NCI-H1694 treated with DMSO at 0.1 percent for 48 hours (cell line): Measurements from ENCODE around the gene CSGALNACT2.

ENCODE experiments used
- DNase-seq: peaks from one replicate; lab custom pipeline; 2025; lab: John Stamatoyannopoulos, UW

CSGALNACT2 gene

GRCh38 chr10:43186150-43186549 lies 47.9 kb downstream of the CSGALNACT2 start:
- no peak for DNase-seq

GRCh38 chr10:43187213-43187612 lies 49.0 kb downstream of the CSGALNACT2 start:
- no peak for DNase-seq

- no peak for DNase-seq
Observed at GRCh38 chr10:43188702-43189101, 50.5 kb downstream of the CSGALNACT2 start.

GRCh38 chr10:43190289-43190688 lies 52.0 kb downstream of the CSGALNACT2 start:
- DNase-seq = no peak

GRCh38 chr10:43190775-43191174 lies 52.5 kb downstream of the CSGALNACT2 start:
- no peak for DNase-seq

GRCh38 chr10:43192884-43193283 lies 54.6 kb downstream of the CSGALNACT2 start:
- DNase-seq = no peak

- no peak for DNase-seq
Observed at GRCh38 chr10:43193496-43194080, 55.3 kb downstream of the CSGALNACT2 start.

GRCh38 chr10:43194266-43194665 lies 56.0 kb downstream of the CSGALNACT2 start:
- DNase-seq = no peak

- DNase-seq = no peak
Observed at GRCh38 chr10:43194859-43195258, 56.6 kb downstream of the CSGALNACT2 start.

- no peak for DNase-seq
Observed at GRCh38 chr10:43195557-43195956, 57.3 kb downstream of the CSGALNACT2 start.

GRCh38 chr10:43196131-43196980 lies 58.1 kb downstream of the CSGALNACT2 start:
- no peak for DNase-seq

GRCh38 chr10:43196981-43197833 lies 59.0 kb downstream of the CSGALNACT2 start:
- DNase-seq = no peak

- DNase-seq = no peak
Observed at GRCh38 chr10:43197834-43198681, 59.8 kb downstream of the CSGALNACT2 start.

- DNase-seq = no peak
Observed at GRCh38 chr10:43198682-43199005, 60.4 kb downstream of the CSGALNACT2 start.

- DNase-seq = no peak
Observed at GRCh38 chr10:43199088-43199683, 60.9 kb downstream of the CSGALNACT2 start.

GRCh38 chr10:43199684-43200537 lies 61.7 kb downstream of the CSGALNACT2 start:
- DNase-seq = no peak

GRCh38 chr10:43200538-43201390 lies 62.5 kb downstream of the CSGALNACT2 start:
- no peak for DNase-seq

- no peak for DNase-seq
Observed at GRCh38 chr10:43201545-43202131, 63.4 kb downstream of the CSGALNACT2 start.

GRCh38 chr10:43202224-43202656 lies 64.0 kb downstream of the CSGALNACT2 start:
- DNase-seq = no peak
